CD4-positive, alpha-beta T cell treated with Interferon alpha-2 for 1 hour (primary cell): Measurements from ENCODE around the gene MSRB3.
"Not testable (repeated sequence)": the region's sequence is repeated elsewhere in the genome, so short reads cannot be mapped to it uniquely, and the experiment has no call there.

Experiments
- DNase-seq, 2 donors: peaks; one replicate each; pipeline ENCODE4 v3.0.0-alpha.2; 2020 to 2022

The MSRB3 gene

DNA sequence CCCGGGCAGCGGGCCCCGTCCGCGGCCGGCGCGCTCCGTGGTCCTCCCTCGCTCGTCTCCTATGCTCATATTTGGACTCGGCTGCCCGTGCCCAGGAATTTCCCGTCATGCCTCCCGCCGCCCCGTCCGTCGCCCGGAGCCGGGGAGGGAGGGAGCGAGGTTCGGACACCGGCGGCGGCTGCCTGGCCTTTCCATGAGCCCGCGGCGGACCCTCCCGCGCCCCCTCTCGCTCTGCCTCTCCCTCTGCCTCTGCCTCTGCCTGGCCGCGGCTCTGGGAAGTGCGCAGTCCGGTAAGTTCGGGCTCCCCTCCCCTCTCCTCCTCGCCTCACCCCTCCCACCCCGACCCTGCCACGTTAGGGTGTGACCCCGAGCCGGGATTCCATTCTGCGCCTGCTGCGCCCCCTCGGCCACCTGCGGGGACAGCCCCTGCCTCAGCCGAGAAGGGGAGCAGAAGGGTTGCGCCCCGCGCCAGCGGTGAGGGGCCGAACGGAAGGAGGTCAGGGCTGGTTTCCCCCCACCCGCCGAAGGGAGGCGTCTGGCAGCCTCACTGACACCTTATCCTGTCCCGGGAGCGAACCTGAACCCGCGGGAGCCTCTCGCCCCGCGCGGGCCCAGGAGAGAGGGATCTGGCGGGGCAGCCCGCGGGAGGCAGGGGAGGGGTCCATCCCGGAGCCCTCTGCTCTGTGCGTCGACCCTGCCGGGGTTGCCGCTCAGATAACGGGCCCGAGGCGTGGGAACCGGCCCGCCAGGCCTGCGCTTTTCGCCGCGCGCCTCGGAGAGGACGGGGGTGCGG is at the start of gene MSRB3:
MSRB3 (plus strand) TSS at position 108 of the 793 bp plus-strand sequence. CDS start 29,897 bp downstream, outside the sequence.
- peak in 1 of 2 donors; percentile 4 for DNase-seq

- DNase-seq: no peak
Measured at GRCh38 chr12:65229441-65229840, 49.0 kb upstream of the MSRB3 start.

DNA sequence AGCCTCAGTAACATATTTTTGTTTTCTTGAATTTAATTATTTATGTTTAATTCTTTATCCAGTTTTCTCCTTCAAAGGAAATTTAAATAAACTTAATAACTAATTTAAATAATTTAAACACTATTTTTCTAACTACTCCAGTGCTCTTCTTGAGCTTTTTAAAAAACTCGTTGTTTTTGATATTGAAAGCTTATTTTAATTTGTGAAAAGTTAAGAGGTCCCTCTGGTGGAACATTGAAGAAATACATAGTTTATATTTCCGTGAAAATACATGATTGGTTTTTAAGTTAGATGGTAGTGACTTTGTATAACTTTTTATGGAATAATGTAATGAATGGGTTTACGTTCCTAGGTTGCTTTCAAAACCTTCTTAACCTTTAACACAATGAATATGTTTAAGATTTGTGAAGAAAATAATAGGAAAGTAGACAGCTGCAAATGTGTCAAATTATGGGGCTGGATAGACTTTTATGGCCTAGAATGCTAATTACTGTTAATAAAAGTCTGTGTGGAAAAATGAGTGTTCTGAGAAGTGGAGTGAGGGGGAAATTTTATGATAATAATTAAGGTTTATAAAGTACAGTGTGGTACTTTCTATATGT is 45.9 kb upstream of the MSRB3 start:
- peak in 1 of 2 donors; percentile 35 for DNase-seq

DNA sequence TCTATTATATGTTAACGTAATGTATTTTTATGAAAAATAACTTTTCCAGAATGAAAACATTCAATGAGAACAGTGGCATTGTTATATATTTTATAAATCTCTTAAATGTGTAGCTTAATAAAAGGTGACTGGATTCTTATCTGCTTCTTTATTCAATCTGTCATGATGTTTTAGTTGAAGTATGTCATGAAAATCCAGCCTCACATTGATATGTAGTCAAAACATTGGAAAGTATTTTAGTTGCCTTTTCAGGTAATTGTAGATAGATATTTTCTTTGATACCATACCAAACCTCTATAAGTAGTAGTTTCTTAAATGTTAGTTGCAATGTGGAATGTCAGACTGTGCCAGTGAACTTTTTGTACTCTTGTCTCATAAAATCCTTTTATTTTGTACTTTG is 41.3 kb upstream of the MSRB3 start:
- no peak for DNase-seq

- no peak for DNase-seq
Measured at GRCh38 chr12:65238609-65239008, 39.9 kb upstream of the MSRB3 start.

GRCh38 chr12:65248656-65249633 is 29.5 kb upstream of the MSRB3 start:
- DNase-seq: no peak

GRCh38 chr12:65252515-65252914 is 26.0 kb upstream of the MSRB3 start:
- DNase-seq: no peak

DNA sequence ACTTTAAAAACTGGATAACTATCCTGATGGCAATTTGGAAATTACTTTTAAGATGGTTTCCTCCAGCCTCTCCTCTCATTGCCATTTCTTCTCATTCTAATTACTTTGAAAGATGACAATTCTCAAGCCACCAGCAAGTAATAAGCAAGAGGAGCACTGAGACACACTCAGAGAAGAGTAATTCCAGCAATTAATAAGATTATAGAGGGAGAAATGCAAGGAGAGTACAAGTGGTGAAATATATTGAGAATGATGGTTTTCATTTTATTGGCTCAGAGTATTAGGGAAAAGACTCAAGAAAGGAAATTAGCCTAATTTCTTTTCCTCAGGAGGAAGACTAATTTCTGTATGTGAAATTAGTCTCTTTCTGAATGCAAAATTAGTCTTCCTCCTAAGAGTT is 20.5 kb upstream of the MSRB3 start:
- no peak for DNase-seq

DNA sequence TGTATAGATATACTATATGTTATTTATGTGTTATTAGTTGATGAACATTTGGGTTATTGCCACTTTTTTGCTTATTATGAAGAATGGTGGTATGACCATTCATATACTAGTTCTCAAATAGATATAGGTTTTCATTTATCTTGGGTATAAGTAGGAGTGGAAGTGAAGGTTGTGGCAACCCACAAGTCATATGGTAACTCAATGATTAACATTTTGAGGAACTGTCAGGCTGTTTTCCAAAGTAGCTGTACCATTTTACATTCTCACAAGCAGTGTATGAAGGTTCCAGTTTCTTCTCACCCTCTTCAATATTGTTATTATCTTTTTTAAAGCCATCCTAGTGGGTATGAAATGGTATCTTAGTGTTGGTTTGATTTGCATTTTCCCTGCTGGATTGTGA is 19.0 kb upstream of the MSRB3 start:
- DNase-seq: no peak

DNA sequence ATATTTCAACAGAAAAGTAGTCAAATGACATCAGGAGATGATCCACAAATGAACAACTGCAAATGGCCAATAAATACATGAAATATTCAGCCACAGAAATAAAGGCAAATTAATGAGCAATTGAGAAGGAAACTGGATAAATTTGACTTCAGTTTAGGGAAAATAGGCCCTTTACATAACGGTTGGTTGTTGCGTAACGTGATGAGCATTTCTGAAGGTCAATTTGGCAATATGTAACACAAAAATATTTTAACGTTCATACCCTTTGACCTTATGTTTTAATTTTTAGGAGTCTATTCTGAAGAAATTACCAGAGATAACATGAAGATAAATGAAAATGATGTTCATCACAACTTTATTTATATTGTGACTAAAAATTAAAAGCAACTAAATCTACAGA is 14.7 kb upstream of the MSRB3 start:
- no peak for DNase-seq

DNA sequence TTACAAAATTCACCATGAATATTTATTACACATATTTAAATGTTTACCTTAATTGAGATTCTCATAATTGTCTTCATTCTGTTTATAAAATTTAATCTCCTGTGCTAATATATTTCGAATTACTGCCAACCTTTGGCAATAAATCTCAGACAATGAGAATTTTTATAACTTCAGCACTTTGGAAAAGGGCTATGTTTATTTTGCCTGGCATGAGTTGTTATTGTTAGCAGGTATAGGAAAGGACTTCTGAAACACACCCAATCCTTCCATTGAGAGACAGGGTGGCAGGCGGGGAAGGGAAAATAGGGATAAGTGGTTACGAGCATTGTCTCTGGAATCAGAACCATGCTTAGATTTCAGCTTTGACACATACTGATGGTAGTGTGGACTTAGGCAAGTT is 12.1 kb upstream of the MSRB3 start:
- DNase-seq: no peak

DNA sequence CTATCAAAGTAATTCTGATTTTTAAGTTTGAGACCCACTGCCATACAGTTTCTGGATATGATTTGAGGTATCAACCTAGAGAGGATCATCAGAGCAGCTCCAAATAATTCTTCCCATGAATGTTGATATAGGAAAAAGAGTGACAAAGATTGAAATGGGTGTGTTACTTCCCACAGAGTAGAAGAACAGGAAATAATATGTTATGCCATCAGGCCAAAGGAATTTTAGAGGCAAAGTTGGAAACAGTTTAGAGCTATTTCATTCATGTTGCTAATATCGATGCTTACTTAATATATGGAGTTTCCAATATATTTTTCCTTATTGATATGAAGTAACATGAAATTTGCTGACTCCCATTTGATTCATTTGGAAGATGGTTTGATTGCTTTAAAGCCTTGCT is 8.9 kb upstream of the MSRB3 start:
- DNase-seq: no peak

- DNase-seq: no peak
Measured at GRCh38 chr12:65274602-65275272, 3.7 kb upstream of the MSRB3 start.

DNA sequence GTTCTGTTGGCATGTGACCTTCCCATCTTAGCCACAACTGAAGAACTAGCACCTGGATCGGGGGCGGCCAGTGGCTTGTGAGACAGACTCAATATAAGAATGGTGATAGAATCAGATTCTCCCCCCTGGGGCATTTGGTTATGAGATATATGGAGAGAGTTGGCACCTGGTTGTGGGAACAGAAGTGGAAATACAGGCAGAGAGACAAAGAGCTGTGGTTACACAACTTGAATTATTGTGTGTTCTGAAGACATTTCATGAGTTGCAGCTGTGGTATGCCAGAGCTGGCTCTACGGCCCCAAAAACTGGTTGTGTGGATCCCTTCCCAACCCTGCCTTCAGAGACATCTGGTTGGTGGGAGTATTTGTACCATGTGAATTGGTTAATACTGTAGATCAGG is 2.9 kb upstream of the MSRB3 start:
- DNase-seq: no peak

- no peak for DNase-seq
Measured at GRCh38 chr12:65276916-65277530, 1.5 kb upstream of the MSRB3 start.

DNA sequence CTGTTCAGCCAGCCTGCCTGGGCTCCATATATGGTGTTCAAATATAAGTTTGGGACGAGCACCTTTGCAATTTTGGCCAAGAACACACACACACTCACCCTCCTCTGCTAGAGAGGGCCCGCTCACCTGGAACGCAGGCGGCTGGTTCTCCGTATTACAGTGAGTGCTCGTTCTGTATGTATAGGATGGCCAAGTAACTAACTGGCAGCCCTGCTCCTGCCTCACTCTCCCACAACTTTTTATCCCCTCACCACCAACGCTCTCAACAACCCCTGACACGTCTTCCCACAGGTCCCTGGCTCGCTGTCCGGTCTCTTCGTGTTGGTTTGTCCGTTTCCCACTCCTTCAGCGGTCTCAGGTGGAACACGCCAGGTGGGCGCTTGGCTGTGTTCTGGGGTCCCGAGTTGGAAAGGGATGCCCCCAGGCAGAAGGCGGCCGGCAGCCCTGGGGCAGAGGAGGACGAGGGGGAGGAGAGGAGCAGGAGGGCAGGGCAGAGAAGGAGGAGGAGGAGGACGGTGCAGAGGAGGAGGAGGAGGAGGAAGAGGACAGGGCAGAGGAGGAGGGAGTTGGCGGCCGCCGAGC is 398 bp upstream of the MSRB3 start:
- DNase-seq: no peak

GRCh38 chr12:65279369-65280112 is 1.1 kb downstream of the MSRB3 start:
- DNase-seq: no peak

DNA sequence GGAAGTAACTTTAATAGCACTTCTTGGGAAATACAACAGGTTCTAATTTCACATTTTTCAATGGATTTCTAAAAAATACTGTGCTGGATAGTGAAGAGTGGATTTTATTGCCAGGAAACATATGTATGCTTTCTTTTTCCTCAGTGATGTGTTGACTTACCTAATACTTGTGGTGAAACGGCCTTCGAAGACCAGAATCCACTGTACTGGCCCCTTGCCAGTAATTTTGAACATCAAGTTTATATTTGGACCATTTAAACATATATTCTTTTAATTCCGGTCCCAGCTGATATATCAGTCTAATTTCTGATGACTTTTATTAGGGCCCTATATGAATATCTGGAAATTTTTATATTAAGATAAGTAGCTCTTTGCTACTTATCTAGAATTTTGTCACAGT is 1.8 kb downstream of the MSRB3 start:
- no peak for DNase-seq

- DNase-seq: no peak
Measured at GRCh38 chr12:65282840-65283239, 4.4 kb downstream of the MSRB3 start.

- DNase-seq: not testable (repeated sequence)
Measured at GRCh38 chr12:65285532-65285931, 7.0 kb downstream of the MSRB3 start.

DNA sequence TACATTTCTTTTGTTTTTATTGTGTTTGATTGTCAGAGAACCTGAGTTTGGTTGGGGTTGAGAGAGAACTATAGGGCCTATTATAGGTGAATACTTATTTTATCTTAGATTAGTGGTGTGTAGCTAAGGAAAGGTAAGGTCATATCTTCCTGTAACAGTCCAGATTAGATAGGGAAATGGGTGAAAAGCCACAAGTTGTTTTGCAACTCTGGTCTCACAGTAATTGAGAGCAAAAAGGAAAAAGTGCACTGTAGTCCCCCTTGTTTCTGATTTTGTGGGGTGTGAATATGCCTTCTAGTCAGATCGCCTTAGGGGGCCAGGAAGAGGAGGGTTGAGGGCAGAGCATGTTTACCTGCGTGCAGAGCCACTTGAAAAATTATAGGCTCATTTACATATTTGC is 8.9 kb downstream of the MSRB3 start:
- no peak for DNase-seq
